LNCAP (cell line): ENCODE measurements around the gene C4orf50.

ENCODE experiments used
- TF ChIP-seq, protein P1 (sequence below): fragments of 450-650 bp; IDR thresholded peaks from 2 replicates; pipeline ENCODE4 v1.5.1; 2017; ENCODE audit warnings: mild to moderate bottlenecking

C4orf50 gene

DNA sequence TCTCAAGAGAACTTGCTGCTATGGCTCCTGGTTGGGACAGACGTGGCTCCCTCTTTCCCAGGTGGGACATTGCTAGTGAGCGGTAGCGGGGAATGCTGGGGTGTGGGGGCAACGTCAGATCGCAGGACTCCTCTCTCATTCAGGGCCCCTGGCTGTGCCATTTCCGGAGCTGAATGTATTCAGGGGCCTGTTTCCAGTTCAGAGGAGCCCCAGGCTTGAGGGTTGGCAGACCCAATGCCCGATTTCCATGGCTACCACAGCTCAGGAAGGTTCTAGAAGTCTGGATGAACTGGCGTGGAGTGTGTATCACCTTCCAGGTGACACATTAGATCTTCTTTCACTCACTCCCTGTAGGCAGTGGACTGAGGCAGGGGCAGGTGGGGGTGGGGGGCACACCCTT is 99.2 kb downstream of the C4orf50 start:
- TF ChIP-seq, protein P1, sequence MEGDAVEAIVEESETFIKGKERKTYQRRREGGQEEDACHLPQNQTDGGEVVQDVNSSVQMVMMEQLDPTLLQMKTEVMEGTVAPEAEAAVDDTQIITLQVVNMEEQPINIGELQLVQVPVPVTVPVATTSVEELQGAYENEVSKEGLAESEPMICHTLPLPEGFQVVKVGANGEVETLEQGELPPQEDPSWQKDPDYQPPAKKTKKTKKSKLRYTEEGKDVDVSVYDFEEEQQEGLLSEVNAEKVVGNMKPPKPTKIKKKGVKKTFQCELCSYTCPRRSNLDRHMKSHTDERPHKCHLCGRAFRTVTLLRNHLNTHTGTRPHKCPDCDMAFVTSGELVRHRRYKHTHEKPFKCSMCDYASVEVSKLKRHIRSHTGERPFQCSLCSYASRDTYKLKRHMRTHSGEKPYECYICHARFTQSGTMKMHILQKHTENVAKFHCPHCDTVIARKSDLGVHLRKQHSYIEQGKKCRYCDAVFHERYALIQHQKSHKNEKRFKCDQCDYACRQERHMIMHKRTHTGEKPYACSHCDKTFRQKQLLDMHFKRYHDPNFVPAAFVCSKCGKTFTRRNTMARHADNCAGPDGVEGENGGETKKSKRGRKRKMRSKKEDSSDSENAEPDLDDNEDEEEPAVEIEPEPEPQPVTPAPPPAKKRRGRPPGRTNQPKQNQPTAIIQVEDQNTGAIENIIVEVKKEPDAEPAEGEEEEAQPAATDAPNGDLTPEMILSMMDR = no peak

DNA sequence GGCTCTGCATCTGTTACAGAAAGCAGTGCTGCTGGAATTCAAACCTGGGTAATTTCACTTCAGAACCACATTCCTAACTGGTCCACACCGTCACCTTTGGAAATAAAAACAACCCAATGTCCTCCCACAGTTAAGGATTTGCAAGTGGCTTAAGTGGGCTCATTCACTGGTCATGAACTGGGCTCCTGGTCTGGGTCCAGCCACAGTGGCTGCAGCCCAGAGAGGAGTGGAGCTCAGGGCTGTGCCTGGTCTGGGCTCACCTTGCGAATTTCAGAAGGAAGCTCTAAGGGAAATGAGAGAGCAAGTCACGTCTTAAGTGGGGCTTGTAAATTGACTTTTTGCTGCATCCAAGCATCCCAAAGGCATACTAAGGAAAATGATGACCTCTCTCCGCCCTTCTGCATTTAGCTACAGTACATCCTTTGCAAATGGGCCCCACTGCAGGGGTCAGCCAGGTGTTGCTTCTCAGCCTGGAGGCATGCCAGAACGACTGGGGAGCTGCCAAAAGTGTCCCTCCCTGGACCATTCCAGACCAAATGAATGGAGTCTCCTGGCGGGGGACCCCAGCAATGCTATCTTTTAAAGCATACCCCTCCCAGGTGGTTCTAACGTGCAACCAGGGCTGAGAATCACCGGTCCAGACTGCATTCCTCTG is 99.8 kb downstream of the C4orf50 start:
- TF ChIP-seq, protein P1 = no peak

DNA sequence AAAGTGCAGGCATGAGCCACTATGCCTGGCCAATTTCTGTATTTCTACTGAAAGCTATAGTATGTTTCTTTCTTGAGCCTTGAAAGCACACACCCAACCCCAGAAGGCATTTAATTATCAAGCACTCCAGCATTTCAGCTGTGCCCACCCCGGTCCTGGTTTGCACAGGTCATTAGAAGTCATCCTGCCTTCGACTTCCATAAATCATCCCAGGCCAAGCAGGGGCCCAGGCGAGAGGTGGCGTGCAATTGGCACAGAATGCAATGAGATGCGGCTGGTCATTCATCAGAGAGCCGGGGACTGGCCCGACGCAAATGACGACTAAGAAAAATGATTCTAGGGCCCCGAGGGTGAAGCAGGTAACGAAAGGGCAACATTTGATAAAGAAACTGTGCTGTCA is 100.6 kb downstream of the C4orf50 start:
- TF ChIP-seq, protein P1 = no peak

DNA sequence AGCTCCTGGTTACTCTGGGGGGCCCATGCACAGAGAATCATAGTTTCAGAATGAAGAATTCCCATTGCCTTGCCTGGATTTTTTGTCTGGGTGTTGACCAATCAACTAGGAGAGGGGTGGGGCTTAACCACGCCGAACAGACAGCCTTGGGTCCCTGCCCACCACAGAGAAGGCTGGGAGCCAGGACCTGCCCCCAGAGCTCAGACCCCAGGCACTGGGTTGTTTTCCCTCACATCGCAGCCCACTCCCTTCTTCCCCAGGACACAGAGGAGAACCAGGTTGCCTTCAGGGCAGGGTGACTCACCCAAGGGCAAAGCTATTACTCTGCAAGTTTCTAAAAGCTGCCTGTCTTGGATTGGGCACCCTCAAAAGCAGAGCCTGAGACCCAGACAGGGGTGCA is 102.0 kb downstream of the C4orf50 start:
- TF ChIP-seq, protein P1 = no peak

DNA sequence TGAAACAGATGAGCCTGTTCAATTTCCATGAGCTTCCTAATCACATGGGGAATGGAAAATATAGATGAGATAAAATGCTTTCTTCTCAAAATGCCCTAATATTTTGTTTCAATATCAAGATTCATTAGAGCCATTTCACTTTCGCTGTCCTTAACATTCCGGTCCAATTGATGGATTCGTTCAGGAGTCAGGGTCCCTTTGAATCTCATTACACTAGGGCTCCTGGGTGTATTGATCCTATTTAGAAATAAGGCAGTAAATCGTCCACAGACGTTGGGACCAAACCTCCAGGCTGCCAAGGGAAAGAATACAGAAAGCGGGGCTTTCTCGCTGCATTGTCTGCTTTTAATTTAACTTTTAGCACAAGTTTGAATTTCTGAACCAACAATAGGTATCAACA is 104.8 kb downstream of the C4orf50 start:
- TF ChIP-seq, protein P1 = no peak

DNA sequence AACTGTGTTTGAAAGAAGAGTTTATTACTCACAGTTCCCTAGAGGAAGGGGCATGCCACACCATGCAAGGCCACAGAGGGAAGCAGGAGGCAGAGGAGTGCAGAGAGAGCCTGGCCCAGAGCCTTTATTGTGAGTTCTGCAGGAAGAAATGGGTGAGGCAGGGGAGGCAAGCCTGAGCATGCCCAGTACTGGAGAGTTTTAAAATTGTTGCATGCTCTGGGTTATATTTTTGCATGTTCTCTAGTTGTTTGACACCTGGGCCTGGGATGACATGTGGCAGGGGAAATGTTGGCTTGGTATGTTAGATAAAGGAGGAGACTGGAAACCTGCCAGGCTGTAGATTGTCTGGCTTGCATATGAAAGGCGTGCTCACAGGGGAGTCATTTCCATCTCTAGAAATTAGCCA is 105.6 kb downstream of the C4orf50 start:
- TF ChIP-seq, protein P1 = no peak

DNA sequence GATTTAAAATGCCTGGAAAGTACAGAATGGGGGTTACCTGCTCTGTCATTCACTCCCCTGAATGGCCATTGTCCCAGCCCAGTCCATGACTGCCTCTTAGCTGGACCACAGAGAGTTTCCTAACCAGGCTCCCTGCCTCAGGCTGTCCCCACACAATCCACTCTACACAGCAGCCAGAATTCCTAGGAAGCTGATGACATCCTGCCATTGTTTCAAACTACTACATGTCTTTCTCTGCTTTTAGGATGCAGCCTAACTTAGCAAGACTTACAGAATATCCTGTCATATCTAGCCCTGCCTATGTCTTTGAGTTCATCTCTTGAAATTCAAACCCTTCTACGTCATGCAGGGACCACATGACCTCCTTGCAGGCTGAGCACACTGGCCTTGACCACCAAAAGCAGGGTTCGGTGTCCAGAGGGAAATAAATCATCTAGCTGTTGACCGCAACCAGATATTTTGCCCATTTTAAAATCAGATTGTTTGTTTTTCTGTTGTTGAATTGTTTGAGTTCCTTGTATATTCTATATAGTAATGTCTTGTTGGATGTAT is 109.3 kb downstream of the C4orf50 start:
- TF ChIP-seq, protein P1 = no peak
